SHP77 treated with DMSO at 0.1 percent for 48 hours (cell line): ENCODE results near the gene TNFAIP2.

Experiments
- DNase-seq: peaks from one replicate; lab custom pipeline; 2025; lab: John Stamatoyannopoulos, UW

Gene TNFAIP2

GRCh38 chr14:103122947-103123633, at the start of gene TNFAIP2:
Gene TNFAIP2, plus strand, starts transcription at chr14:103123461. Its CDS starts 2,997 bp downstream, at chr14:103126458.
- no peak for DNase-seq

DNA sequence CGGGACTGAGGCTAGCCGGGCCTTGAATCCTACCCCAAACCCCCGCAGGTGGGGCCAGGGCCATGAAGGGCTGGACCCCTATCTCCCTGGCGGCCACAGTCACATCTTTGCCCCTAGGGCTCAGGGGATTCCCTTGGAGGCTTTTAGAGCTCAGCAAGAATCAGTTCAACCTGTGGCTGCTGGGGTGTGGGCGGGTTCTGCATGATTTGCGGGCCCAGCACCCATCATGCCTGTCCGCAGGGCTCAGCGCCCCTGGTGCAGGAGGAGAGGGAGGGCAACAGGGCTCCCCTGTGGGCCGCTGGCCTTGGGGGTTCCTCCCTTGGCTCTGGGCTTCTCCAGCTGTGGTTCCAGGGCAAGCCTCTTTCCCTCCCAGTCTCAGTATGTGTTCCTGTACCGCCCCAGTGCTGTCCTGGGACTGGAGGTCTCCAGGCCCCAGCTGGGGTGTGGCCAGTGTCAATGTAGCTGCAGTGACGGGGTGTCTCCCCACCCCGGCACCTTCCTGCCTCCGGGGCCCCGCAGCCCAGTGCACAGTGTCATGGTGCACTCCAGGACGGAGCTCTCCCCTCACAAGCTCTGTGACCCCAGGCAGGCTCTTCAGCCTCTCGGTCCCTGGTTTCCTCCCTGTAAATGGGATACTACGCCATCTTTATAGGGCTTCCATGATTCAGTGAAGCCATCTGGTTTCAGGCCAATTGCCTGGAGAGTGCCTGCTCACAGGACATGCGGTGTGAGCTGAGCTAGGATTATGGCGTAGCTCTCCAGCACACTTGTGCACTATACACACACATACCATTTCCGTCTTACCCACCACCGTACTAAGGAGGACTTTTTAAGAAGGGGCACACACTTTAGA, 49.2 kb upstream of the TNFAIP2 start:
- DNase-seq: no peak

DNA sequence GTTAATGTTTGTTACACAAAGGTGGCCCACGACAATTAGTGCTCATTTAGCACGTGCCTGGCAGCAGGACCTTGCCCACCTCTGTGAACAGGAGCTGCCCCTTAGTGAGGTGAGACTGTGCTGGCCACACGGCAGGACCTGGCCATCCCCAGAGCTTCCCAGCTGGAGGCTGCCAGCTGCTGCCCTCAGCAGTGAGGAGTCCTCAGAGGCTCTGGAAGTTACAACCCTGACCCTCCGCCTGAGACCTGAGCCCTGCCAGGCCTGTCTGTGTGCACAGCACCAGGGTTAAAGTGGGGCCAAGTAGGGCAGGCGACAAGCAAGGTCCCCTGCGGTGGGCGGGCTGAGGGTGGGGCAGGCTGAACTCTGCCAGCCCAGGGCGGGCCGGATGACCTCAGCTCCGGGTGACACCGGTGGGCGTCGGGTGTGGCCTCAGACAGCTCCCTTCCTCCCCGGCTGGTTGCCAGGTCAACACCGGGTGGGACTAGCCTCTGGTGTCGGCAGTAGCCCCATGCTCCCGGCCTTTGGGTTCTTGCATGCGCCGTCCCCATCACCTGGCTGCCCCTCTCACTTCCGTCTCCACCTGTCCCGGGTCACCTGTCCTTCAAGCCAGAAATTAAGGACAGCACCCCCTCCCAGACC, 48.4 kb upstream of the TNFAIP2 start:
- no peak for DNase-seq

GRCh38 chr14:103078420-103078749, 44.9 kb upstream of the TNFAIP2 start:
- peak; percentile 11 for DNase-seq

- no peak for DNase-seq
Observed at GRCh38 chr14:103078860-103079587, 44.2 kb upstream of the TNFAIP2 start.

DNA sequence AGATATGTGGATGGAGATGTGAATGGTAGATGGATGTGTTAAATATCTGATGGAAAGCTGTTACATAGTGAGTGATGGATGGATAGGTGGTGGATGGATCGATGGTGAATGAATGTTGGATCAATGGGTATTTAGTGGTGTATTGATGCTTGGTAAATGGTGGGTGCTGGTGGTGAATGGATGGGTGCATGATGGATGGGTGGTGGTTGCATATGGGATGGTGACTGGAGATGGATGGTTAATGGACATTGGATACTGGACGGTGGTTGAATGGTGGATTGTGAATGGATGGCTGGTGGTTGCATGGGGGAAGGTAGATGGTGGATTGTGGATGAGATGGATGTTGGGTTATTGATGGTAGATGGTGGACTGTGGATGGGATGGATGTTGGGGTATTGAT, 41.3 kb upstream of the TNFAIP2 start:
- no peak for DNase-seq

- DNase-seq: no peak
Observed at GRCh38 chr14:103084021-103084919, 39.0 kb upstream of the TNFAIP2 start, which contains the start of gene LBHD2. Gene LBHD2, plus strand, starts transcription at chr14:103084210. Its CDS starts 1,803 bp downstream, at chr14:103086013.

DNA sequence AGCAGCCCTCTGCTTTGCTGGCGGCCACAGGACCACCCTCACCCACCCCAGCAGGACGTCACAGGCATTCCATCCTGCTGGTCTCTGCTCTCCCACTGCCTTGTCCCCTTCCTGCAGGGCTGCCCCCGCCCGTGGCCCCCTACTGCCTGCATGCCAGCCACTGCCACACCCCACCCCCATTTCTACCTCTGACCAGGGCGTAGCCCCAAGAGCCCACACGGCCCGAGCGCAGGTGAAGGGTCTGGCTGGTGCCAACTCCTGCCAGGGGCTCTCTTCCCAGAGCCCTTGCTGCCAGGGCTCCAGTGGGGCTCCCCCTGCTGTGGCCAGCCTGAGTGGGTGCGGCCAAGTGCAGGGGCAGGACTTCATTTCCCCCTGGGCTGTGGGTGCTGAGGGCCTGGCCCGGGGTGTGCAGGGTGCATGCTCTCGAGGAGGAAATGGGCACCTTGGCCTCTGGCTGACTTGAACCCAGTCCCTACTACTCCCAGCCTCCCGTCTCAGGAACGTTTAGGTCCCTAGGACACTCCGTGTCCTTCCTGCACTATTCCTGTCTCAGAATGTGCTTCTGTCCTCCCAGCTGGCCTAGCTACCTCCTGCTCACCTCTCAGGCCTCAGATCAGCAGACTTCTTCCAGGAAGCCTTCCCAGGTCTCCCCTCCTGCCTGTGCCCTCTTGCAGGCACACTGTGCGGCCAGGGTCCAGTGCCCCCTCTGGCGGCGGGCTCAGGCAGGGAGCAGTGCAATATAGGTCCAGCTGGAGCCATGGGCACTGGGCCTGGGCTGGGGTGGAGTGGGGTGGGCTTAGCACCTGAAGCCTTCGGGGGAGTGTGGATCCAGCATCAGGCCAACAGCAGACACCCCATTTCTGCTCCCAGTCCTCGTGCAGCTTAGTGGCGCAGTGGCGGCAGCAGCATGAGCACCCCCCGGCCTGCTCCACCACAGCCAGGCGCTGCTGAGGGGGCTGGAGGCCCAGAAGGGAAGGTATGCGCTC, 37.9 kb upstream of the TNFAIP2 start:
- no peak for DNase-seq

- DNase-seq: no peak
Observed at GRCh38 chr14:103086771-103087342, 36.4 kb upstream of the TNFAIP2 start.

GRCh38 chr14:103087343-103087835, 35.9 kb upstream of the TNFAIP2 start:
- no peak for DNase-seq

- no peak for DNase-seq
Observed at GRCh38 chr14:103088921-103089320, 34.3 kb upstream of the TNFAIP2 start.

DNA sequence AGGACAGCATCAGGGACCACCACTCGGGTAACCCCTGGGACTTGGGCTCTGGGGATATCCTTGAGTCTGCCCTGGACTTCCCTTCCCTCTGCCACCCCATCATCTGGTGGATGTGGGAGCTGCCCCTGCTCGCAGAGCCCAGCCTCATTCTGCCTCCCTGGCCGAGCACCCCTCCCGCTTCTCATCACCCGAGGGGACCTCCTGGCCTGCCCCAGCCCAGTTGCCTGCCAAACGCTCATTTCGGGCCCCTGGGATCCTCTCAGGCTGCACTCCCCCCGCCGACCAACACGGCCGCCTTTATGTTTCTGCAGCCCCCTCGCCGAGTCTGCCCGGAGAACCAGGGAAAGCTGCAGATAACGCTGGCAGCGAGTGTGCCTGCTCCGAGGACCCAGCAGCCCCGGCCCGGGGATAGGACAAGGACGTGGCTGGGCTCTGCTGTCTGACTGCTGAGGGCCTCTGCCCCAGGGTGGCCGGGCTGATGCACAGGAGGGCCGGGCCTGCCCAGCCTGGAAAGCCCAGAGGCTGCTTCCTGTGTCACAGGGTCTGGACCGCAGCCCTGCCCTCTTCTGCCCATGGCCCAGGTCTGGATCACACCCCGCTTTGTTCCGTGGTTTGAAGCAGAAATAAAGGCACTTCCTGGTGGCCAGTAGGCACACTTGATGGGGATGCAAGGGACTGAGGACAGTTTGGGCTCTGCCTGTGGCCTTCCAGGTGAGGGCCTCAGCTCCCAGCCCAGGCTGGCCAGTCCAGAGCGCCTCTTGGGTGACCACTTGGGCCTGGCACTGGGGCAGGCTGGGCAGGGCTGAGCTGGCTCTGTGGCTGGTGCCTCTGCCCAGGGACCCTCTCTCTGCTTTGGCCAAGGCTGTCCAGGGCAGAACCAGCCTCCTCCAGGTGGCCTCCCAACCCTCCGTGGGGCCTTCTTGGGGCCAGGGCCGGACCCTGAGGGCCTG, 33.6 kb upstream of the TNFAIP2 start:
- no peak for DNase-seq

DNA sequence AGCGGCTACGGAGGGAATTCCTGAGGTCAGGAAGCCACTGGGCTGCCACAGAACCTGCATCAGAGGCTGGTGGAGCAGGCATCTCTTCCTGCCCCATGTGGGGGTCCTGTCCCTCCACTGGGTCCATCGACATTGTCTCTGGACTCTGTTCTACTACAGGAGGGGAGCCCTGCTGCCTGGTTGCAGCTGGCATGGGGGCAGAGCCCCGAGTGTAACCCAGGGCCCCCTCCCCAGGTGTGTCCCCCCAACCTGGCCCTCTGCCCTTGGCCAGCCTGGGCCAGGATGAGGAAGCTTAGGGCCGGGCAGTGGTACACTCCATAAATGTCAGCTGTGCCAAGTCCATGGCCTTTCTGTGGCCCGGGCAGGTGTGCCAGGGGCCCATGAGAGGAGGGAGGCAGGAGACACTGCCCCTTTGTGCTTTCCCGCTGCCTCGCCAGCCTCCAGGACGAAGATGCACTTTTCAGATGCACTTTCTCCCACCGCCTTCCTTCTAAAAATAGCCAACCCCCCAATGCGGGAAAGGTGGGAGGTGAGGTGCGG, 32.7 kb upstream of the TNFAIP2 start:
- no peak for DNase-seq

DNA sequence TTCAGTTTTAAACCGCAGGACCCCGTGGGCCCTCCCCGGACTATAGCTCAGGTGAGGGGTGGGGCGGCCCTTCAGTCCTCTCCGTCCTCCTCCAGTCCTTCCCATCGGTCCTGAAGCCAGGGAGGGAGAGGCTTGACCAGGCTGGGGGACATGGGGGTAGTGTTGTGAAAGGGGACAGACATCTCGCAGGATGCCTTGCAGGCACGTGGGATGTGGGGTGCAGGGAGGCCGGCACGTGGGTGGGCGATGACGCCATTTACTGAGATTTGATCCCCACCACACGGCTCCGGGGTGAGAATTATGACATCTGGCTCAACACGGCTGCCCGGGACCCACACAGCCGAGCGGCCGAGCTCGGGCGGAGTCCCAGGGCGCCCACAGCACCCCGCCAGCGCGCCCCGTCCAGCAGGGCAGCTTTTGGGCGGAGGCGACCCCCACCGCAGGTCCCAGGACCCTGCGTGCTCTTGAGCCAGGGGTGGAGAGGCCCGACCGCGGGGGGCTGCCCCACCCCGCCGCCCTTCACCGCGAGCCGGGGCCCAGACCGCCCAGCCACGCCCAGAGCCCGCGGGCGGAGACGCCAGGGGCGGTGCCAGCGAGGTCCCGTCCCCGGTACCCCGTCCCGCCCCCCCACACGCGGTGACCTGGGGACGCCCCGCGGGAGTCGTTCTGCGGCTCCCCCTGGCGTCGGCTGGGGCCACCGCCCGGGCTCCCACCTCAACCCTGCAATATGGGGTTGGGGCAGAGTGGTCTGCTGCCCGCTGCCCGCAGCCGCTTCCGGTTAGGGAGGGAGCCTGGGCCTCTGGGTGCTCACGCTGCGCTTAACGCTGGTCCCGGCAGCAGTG, 32.0 kb upstream of the TNFAIP2 start:
- no peak for DNase-seq

- no peak for DNase-seq
Observed at GRCh38 chr14:103091883-103092222, 31.4 kb upstream of the TNFAIP2 start.

DNA sequence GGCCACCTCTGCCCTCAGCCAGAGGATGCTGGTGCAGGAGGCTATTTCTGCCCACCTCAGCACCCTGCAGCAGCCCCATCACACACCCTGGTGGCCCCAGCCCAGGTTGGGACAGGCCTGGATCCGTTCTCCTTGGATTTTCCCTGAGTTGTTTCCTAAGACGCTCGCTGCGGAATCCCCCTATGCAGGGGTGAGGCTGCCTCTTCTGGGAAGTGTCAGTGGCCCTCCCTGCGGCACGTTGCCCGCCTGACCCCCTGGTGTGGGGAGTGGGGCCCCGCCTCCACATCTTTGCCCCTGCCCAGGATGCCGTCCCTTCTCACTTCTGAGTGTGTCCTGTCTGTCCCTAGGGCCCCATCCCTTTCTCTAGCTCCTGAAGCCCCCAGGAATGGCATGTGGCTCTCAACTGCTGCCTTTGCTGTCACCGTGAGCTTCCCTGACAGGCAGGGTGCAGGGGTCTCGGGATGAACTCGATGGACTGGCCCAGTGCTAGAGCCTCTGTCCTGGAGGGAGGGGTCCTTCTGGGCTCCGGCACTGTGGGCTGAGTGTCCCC, 29.3 kb upstream of the TNFAIP2 start:
- DNase-seq: no peak
